Thoracic aorta (tissue), 2 donors: ENCODE measurements around the gene KLK13. TPM values are rescaled to one million over a fixed set of nuclear protein-coding genes. Genes with fewer than 3 reads are reported as not detected.

Experiments used
- ATAC-seq: fragments of 150-250 bp; one replicate; pipeline ENCODE4 v1.8.0; 2017; ENCODE audit warnings: low read depth; ENCODE audit not compliant: insufficient number of reproducible peaks, low FRiP score
- DNase-seq: peaks from one replicate; pipeline ENCODE4 v3.0.0-alpha.2; 2020; ENCODE audit warnings: low spot score
- H3K27ac ChIP-seq, 2 donors: fragments of 200-600 bp; sonication (generic); 1 replicate in 1 of 2; 2 replicates in 1 of 2; pipeline ENCODE4 v1.5.1; 2016; ENCODE audit warnings: mild to moderate bottlenecking in 2 of 2, moderate library complexity in 2 of 2
- H3K27me3 ChIP-seq: fragments of 200-600 bp; sonication (generic); replicated peaks from 2 replicates; pipeline ENCODE4 v1.6.0; 2016; ENCODE audit warnings: mild to moderate bottlenecking; ENCODE audit not compliant: insufficient read depth
- H3K36me3 ChIP-seq: fragments of 200-600 bp; sonication (generic); one replicate; pipeline ENCODE4 v1.5.1; 2016
- H3K4me1 ChIP-seq, 2 donors: fragments of 200-600 bp; sonication (generic); 1 replicate in 1 of 2; 2 replicates in 1 of 2; pipeline versions ENCODE4 v1.5.1 to v1.6.0; 2016; ENCODE audit warnings: low read depth in 2 of 2, mild to moderate bottlenecking in 1 of 2; ENCODE audit not compliant: control insufficient read depth in 1 of 2
- H3K4me3 ChIP-seq: fragments of 200-600 bp; sonication (generic); 2 replicates; pipeline ENCODE4 v1.5.1; 2016; ENCODE audit warnings: mild to moderate bottlenecking
- H3K9me3 ChIP-seq: fragments of 200-600 bp; sonication (generic); 2 replicates; pipeline ENCODE4 v1.5.1; 2016
- CTCF ChIP-seq: fragments of 200-600 bp; sonication (generic); IDR thresholded peaks from one replicate; pipeline ENCODE4 v1.5.1; 2019; ENCODE audit warnings: antibody characterized with exemption
- total RNA-seq, 2 donors: library from RNA; depleted of rRNA; stranded (reverse); fragments of >200 nt; gene quantifications; one replicate each; pipeline versions ENCODE4 v1.1.0 to v1.2.3, GENCODE V29; 2016

Gene KLK13
- total RNA-seq, 2 donors from 2014 or later: not detected

DNA sequence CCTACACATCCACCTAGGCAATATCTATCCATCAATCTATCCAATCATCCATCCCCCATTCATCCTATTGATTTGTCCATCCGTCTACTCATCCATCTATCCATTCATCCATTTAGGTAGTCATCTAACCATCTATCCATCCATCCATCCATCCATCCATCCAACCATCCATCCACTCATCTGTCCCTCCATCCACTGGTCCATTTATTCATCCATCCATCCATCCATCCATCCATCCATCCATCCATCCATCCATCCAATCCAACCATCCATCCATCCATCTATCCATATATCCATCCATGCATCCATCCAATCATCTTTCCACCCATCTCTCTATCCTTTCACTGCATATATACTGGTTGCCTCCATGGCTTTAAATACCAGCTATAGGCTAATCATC lies 3.9 kb downstream of the KLK13 start:
- DNase-seq: no peak
- no peak for ATAC-seq
- TF ChIP-seq CTCF: no peak
- Histone ChIP-seq H3K9me3 (no peaks in the 10 kb centered on the region), H3K4me3 (no peak overlapping the region), H3K27me3 (no peaks in the 10 kb centered on the region), H3K27ac (no peak overlapping the region), H3K4me1 (no peaks in the 10 kb centered on the region), H3K36me3 (no peaks in the 10 kb centered on the region)

DNA sequence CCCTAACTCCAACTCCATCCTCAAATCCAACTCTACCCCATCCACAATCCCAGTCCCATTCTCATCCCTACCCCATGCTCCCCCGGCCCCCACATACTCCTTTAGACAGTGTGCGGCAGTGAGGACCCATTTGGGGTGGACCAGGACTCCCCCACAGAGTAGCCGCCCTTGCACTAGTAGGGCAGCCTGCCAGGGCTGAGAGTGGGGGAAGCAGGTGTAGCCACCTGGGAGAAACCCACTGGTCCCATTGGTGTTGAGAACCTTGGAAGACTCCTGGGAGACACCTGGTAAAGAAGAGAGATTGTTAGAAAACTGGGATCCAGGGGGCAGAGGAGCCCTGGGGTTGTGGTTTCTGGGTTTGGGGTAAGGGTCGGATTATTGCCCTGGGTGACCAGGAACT lies 4.6 kb downstream of the KLK13 start:
- Histone ChIP-seq H3K9me3 (no peaks in the 10 kb centered on the region), H3K36me3 (no peaks in the 10 kb centered on the region), H3K27ac (no peak overlapping the region), H3K4me1 (no peaks in the 10 kb centered on the region), H3K27me3 (no peaks in the 10 kb centered on the region), H3K4me3 (no peak overlapping the region)
- DNase-seq: no peak
- no peak for TF ChIP-seq CTCF
- ATAC-seq: no peak

DNA sequence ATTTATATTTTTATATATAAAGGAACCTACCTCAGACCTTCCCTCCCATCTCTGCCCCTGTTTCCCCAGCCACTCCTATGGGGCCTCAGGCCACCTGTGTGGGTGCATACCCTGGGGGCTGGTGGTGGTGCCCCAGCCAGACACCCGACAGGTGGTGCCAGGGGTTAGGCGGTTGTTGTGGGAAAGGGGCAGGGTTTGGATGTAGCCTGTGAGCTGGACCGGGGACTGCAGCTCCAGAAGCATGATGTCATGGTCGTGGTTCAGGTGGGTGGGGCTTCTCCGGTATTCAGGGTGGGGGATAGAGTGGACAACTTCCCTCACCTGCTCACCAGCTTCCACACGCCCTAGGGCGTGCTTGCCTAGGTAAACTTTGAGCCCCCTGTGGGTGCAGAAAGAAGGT lies 5.2 kb downstream of the KLK13 start:
- no peak for DNase-seq
- Histone ChIP-seq H3K9me3 (no peaks in the 10 kb centered on the region), H3K27me3 (no peaks in the 10 kb centered on the region), H3K36me3 (no peaks in the 10 kb centered on the region), H3K4me1 (no peaks in the 10 kb centered on the region), H3K27ac (no peak overlapping the region), H3K4me3 (no peak overlapping the region)
- no peak for ATAC-seq
- TF ChIP-seq CTCF: no peak

DNA sequence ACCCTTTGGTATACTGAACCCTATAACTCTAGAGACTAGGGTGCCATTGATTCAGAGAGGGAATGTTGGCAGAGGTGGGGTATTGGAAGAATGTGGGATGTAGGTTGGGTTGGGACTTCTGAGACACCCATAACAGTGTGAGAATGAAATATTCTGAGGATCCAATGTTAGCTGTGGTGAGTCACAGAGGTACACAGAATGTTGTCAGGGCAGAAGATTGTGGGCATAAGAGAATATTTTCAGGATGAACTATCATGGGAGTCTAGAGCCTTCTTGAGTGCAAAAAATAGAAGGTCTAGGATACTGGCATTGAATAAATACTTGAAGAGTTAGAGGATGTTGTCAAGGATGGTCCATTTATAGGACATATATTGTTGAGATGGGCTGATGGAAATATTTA lies 9.0 kb downstream of the KLK13 start:
- no peaks in the 10 kb centered on the region for H3K4me1 ChIP-seq
- no peak overlapping the region for H3K27ac ChIP-seq
- no peak overlapping the region for H3K4me3 ChIP-seq
- no peak for TF ChIP-seq CTCF
- no peak for DNase-seq
- no peak for ATAC-seq
- no peaks in the 10 kb centered on the region for H3K9me3 ChIP-seq
- no peaks in the 10 kb centered on the region for H3K36me3 ChIP-seq
- H3K27me3 ChIP-seq: no peaks in the 10 kb centered on the region

- H3K4me1 ChIP-seq: no peaks in the 10 kb centered on the region
- no peak overlapping the region for H3K4me3 ChIP-seq
- H3K9me3 ChIP-seq: no peaks in the 10 kb centered on the region
- DNase-seq (no peak), ATAC-seq (no peak)
- H3K36me3 ChIP-seq: no peaks in the 10 kb centered on the region
- no peaks in the 10 kb centered on the region for H3K27me3 ChIP-seq
- no peak for TF ChIP-seq CTCF
- no peak overlapping the region for H3K27ac ChIP-seq
Observed at GRCh38 chr19:51047031-51047335, 17.9 kb downstream of the KLK13 start.
